Fibroblast of lung (primary cell): ENCODE data around the gene CDC14B.

ENCODE experiments used
- EZH2 ChIP-seq: IDR thresholded peaks from 2 replicates; pipeline ENCODE4 v1.5.1; 2012; ENCODE audit warnings: low read length, control low read depth, mild to moderate bottlenecking; ENCODE audit errors: missing control alignments
- TF ChIP-seq, protein P1 (sequence below), 2 donors: IDR thresholded peaks in 1 of 2; conservative IDR thresholded peaks in 1 of 2; 1 replicate in 1 of 2; 2 replicates in 1 of 2; pipeline ENCODE4 v1.5.1; 2011 to 2012; ENCODE audit warnings: low read length in 2 of 2, control low read depth in 1 of 2, inconsistent platforms in 1 of 2, low read depth in 1 of 2, mild to moderate bottlenecking in 1 of 2

DNA sequence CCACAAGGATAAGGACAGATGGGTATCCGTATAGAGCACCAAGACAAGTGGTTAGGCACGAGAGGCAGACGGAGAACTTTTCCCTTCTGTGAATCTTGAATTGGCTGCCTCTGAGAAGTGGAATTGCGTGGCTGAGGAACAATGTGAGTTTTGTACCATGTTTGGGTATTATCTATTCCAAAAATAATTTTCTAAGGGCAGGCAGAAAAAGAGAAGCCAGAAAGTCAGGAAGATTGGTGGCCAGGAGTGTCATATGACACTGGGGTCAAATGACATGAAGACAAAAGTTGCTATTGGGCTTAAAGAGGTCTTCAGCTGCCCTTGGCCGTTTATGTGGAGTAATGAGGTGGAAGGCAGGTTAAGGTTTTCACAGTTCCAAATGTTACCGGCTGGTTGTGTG lies 155.2 kb downstream of the CDC14B start:
- TF ChIP-seq, protein P1, sequence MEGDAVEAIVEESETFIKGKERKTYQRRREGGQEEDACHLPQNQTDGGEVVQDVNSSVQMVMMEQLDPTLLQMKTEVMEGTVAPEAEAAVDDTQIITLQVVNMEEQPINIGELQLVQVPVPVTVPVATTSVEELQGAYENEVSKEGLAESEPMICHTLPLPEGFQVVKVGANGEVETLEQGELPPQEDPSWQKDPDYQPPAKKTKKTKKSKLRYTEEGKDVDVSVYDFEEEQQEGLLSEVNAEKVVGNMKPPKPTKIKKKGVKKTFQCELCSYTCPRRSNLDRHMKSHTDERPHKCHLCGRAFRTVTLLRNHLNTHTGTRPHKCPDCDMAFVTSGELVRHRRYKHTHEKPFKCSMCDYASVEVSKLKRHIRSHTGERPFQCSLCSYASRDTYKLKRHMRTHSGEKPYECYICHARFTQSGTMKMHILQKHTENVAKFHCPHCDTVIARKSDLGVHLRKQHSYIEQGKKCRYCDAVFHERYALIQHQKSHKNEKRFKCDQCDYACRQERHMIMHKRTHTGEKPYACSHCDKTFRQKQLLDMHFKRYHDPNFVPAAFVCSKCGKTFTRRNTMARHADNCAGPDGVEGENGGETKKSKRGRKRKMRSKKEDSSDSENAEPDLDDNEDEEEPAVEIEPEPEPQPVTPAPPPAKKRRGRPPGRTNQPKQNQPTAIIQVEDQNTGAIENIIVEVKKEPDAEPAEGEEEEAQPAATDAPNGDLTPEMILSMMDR (conservative IDR thresholded peaks at IDR 0.05 in 1 of 2, IDR thresholded peaks at IDR 0.05 in 1 of 2; ENCODE audit: low read depth in 1 of 2, low read length in 2 of 2), result no peak
- TF ChIP-seq EZH2, result no peak
